Measurements from ENCODE around the gene RPL35. TPM values are rescaled to one million over a fixed set of nuclear protein-coding genes. Genes with fewer than 3 reads are reported as not detected.

The RPL35 gene
- total RNA-seq = 1,000 to 10,000 TPM; 1,403 to 1,537 TPM

DNA sequence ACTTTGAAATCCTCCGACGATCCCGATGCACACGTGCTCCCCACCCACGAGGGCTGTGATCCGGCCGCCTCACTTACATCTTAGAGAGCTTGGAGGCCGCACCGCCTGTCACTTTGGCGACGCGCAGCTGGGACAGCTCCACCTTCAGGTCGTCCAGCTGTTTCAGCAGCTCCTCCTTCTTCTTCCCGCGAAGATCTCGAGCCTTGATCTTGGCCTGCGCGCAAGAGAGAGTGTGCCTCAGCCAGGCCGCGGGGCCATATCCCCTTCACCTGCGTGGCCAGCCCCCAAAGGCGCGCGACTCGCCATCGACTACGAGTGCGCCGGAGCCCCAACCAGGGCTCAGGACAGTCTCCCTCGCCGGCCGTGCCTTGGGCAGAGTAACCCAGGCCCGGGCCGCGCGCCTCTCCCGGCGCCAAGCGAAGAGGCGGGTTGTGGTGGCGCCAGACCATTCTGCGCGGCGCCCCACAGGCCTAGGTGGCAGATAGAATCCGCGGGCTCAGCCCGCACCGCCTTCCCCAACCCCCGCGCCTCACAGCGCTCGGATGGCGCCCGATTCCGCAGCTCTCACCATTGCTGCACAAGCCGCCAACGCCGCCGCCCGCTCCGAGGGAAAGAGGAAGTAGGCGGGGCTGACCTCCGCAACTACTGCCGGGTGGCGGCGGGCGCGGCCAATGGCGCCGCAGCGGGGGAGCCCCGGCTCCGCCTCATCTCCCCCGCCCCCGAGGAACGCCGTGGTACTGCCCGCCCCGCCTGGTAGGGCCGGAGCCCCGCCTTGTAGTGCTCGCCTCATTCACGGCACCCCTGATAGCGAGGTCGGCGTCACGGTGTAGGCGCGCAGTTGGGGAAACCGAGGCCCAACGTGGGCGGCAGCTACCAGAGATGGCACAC, at the start of gene RPL35, which contains the start of gene ARPC5L:
Gene RPL35 (minus strand): TSS at position 616 of the 888 bp plus-strand sequence. CDS start 45 bp downstream, at position 571.
Gene ARPC5L (plus strand): TSS at position 789 of the 888 bp plus-strand sequence. CDS start 7,161 bp downstream, outside the sequence.
- CTCF ChIA-PET = interaction anchor here (0.6 to 3.4 kb wide), 5 partner anchors 10 to 866 kb away, joined by 3 to 33 read pairs (median 4); partner anchors contain the start of genes NR6A1 and WDR38
- Mint-ChIP-seq H3K4me3 (peak within 1 kb of the TSS; percentile 89), H3K9me3 (no peaks in the 10 kb centered on the region), H3K36me3 (ENCODE audit: low read depth) (peaks cover 38% of the 10 kb centered on the region), H3K27me3 (no peaks in the 10 kb centered on the region), H3K4me1 (peaks cover 33% of the 10 kb centered on the region), H3K27ac (peak within 1 kb of the TSS; percentile 97)
- peak; percentile 95 for DNase-seq
- POLR2A ChIA-PET = interaction anchor here (0.6 to 1.0 kb wide), 5 partner anchors 9 to 379 kb away, joined by 3 to 4 read pairs (median 3); partner anchors contain the start of gene HSPA5

DNA sequence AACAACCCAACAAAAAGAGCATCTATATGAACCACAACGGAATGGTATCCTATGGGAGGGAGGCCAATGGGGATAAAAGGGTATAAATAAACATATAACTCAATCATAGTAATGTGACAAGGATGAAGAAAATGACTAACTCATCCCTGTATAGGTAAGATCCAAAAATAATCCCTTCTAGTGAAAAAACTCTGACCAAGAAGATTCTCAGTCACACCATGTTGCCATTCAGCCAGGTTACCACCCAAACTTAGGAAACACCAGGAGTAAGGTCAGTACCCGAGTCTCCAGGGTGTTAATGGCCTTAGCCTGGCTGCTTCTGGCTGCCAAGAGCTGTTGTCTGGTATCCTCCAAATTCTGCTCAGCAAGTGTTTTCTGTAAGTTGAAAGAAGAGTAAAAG, 46.3 kb upstream of the RPL35 start:
- no peak overlapping the region for H3K27ac Mint-ChIP-seq
- H3K36me3 Mint-ChIP-seq (ENCODE audit: low read depth) = peaks cover 42% of the 10 kb centered on the region
- ChIA-PET POLR2A (no interaction called here), CTCF (no interaction called here)
- H3K4me3 Mint-ChIP-seq = no peak overlapping the region
- H3K4me1 Mint-ChIP-seq = no peaks in the 10 kb centered on the region
- no peaks in the 10 kb centered on the region for H3K27me3 Mint-ChIP-seq
- H3K9me3 Mint-ChIP-seq = no peaks in the 10 kb centered on the region
- no peak for DNase-seq

DNA sequence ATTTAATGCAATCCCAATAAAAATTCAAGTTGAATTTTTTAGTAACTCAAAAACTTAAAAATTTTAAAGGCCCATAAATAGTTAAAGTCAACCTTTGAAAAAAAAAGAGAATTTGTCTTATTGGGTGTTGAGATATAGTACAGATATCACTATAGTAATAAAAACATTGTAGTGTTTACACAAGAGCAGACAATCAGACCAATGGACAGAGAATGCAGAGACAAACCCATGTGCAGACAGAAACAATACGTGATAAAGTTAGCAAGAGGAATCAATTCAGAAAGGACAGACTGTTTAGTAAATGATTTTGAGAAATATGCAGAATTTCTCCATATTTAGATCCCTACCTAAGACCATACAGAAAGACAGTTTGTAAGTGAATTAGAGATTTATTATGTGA, 45.2 kb upstream of the RPL35 start:
- Mint-ChIP-seq H3K36me3 (ENCODE audit: low read depth) (peaks cover 41% of the 10 kb centered on the region), H3K27ac (no peak overlapping the region), H3K9me3 (no peaks in the 10 kb centered on the region), H3K27me3 (no peaks in the 10 kb centered on the region), H3K4me1 (no peaks in the 10 kb centered on the region), H3K4me3 (no peak overlapping the region)
- ChIA-PET POLR2A (no interaction called here), CTCF (no interaction called here)
- no peak for DNase-seq

DNA sequence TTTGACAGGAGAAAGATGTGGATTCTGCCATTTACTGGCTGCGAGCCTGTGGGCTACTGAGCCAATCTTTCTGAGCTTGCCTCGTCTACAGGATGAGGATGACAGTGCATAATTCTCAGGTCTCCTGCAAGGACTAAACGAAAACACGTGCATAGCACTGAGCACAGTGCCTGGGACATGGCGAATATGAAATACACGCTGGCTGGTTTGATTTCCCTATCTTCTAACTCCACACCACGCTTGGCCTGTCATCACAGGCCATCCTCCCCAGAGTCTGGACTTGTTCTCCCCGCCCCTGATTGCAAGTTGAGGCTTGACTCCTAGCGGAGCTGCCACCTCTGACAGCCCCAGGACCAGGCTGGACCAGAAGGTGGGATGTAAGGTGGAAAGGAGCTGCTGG, 38.1 kb upstream of the RPL35 start:
- POLR2A ChIA-PET = no interaction called here
- H3K27ac Mint-ChIP-seq = no peak overlapping the region
- H3K27me3 Mint-ChIP-seq = no peaks in the 10 kb centered on the region
- no peak for DNase-seq
- CTCF ChIA-PET = interaction anchor here (0.7 kb wide), 1 partner anchor 13 kb away, joined by 3 read pairs; no protein-coding TSS in a partner anchor
- H3K36me3 Mint-ChIP-seq (ENCODE audit: low read depth) = peaks cover 52% of the 10 kb centered on the region
- no peaks in the 10 kb centered on the region for H3K9me3 Mint-ChIP-seq
- no peak overlapping the region for H3K4me3 Mint-ChIP-seq
- peaks cover 10% of the 10 kb centered on the region for H3K4me1 Mint-ChIP-seq

DNA sequence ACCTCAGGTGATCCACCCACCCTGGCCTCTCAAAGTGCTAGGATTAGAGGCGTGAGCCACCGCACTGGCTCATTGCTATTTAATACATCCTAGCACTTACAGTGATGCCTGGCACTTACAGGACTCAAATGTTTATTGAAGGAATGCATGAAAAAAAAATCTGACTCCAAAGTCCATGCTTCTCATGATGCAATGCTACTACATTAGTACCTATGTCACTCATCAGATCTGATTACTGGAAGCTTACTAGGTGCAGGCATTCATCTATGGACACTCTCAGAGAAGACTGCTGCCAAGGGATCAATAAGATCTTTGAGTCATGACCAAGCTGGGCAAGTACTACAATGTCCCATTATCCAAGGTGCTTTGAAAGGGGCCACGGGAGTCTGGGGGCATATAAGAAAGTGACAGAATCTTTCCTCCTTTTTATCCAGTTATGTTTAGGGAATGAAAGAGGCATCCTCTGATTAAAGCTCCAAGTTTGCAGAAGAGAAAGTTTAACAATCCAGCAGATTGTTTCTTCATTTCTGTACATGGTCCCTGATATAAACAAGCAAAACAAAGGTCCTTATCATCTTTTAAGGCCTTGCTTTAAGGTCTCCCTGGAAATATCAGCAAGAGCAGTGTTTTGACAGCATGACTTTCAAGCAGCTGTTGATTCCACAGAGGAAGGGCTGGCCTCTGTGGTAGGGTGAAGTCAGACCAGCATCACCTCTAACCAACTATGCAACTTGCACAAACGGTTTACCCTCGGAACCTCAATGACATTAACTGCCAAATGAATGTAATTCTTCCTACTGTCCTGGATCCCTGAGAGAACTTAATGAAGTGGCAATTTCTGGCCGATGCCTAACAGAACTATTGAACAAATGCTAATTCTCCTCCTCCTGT, 36.1 kb upstream of the RPL35 start:
- POLR2A ChIA-PET = no interaction called here
- Mint-ChIP-seq H3K4me1 (peaks cover 17% of the 10 kb centered on the region), H3K27me3 (no peaks in the 10 kb centered on the region), H3K9me3 (no peaks in the 10 kb centered on the region), H3K4me3 (no peak overlapping the region), H3K36me3 (ENCODE audit: low read depth) (peaks cover 61% of the 10 kb centered on the region), H3K27ac (no peak overlapping the region)
- CTCF ChIA-PET = no interaction called here
- DNase-seq = no peak

DNA sequence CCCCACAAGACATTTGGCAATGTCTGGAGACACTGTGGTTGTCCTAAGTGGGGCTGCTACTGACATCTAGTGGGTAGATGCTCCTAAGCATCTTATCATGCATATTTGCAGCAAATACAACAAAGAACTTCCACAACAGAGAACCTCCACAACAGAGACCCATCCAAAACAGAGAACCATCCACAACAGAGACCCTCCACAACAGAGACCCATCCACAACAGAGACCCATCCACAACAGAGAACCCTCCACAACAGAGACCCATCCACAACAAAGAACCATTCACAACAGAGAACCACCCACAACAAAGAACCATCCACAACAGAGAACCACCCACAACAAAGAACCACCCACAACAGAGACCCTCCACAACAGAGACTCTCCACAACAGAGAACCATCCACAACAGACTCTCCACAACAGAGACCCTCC, 33.0 kb upstream of the RPL35 start:
- Mint-ChIP-seq H3K36me3 (ENCODE audit: low read depth) (peaks cover 66% of the 10 kb centered on the region), H3K9me3 (no peaks in the 10 kb centered on the region), H3K27me3 (no peaks in the 10 kb centered on the region), H3K27ac (peak overlapping the region; percentile 83), H3K4me3 (peak overlapping the region; percentile 9), H3K4me1 (peaks cover 17% of the 10 kb centered on the region)
- POLR2A ChIA-PET = no interaction called here
- DNase-seq = peak; percentile 64
- CTCF ChIA-PET = interaction anchor here (1.0 to 1.1 kb wide), 2 partner anchors 8 to 42 kb away, joined by 4 to 5 read pairs; partner anchors contain the start of gene WDR38

DNA sequence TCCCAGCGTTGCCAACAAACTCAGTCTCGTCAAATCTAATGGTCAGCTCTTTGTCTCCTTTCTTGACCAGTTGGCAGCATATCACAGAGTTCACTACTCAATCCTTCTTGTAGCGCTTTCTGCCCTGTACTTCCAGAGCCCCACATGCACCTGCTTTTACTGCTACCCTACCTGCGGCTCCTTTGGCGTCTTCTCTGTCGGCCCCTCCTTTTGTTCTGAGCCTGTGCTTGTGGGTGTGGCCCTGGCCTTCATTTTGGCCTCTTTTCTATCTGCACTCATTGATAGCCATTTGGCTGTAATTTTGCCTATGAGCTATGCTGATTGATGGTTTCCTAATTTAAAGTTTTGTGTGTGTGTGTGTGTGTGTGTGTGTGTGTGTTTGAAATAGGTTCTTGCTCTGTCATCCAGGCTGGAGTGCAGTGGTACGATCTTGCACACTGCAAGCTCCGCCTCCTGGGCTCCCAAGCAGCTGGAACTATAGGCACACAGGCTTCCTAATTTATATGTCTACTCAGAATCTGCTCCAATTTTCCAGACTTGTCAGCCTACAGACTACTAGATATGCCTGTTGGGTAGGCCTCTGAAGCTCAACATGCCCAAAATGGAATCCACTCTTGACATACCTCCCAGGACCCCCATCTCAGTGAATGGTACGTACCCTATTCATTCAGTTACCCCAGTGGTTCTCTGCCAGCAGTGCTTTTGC, 32.4 kb upstream of the RPL35 start:
- H3K4me3 Mint-ChIP-seq = no peak overlapping the region
- no peak for DNase-seq
- ChIA-PET POLR2A (no interaction called here), CTCF (interaction anchor here (1.0 to 1.1 kb wide), 2 partner anchors 8 to 41 kb away, joined by 4 to 5 read pairs; partner anchors contain the start of gene WDR38)
- H3K4me1 Mint-ChIP-seq = peaks cover 17% of the 10 kb centered on the region
- H3K27me3 Mint-ChIP-seq = no peaks in the 10 kb centered on the region
- H3K27ac Mint-ChIP-seq = peak overlapping the region; percentile 83
- H3K36me3 Mint-ChIP-seq (ENCODE audit: low read depth) = peaks cover 68% of the 10 kb centered on the region
- no peaks in the 10 kb centered on the region for H3K9me3 Mint-ChIP-seq

DNA sequence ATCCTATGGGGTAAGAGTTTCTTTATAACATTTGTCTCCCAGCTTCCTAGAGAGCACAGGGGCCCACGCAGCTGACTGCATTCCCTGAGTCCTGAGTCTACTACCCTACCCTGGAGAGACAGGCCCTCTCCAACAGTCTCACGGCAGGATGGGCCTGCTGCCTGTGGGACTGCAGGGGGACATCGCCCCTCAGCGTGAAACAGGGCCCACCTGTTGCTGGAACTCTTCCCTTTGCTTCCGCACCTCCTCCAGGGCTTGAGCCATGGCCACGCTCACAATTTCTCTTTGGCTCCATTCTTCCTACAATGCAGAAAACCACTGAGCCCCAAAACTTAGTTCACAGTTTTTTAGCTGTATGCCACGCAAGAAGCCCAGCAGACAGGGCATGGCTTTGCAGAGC, 28.4 kb upstream of the RPL35 start:
- Mint-ChIP-seq H3K4me3 (no peak overlapping the region), H3K9me3 (no peaks in the 10 kb centered on the region), H3K4me1 (peaks cover 10% of the 10 kb centered on the region), H3K27ac (no peak overlapping the region), H3K27me3 (no peaks in the 10 kb centered on the region), H3K36me3 (ENCODE audit: low read depth) (peaks cover 61% of the 10 kb centered on the region)
- DNase-seq = no peak
- ChIA-PET CTCF (no interaction called here), POLR2A (no interaction called here)

DNA sequence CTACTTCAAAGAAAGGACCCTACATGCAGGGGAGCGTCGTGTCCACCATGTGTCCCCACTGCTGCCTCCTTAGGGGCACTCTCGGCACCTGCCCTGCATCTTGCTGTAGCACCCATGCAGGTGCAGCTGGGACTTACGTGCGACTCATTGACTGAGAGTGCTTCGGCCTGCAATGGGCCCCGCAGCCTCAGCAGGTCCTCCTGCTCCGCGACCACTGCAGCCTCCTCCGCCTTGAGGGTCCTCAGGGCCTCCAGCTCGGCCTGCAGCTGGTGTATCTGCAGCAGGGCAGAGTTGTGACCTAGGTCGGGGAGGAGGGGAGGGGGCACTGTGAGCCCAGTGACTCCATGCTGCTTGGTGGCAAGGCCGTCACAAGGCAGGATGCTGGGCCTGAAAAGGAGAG, 27.2 kb upstream of the RPL35 start:
- DNase-seq = no peak
- no peak overlapping the region for H3K27ac Mint-ChIP-seq
- H3K36me3 Mint-ChIP-seq (ENCODE audit: low read depth) = peaks cover 55% of the 10 kb centered on the region
- CTCF ChIA-PET = interaction anchor here (0.6 to 1.5 kb wide), 2 partner anchors 35 to 114 kb away, joined by 4 read pairs; partner anchors contain the start of gene WDR38
- no peak overlapping the region for H3K4me3 Mint-ChIP-seq
- POLR2A ChIA-PET = no interaction called here
- H3K4me1 Mint-ChIP-seq = no peaks in the 10 kb centered on the region
- H3K27me3 Mint-ChIP-seq = no peaks in the 10 kb centered on the region
- no peaks in the 10 kb centered on the region for H3K9me3 Mint-ChIP-seq

DNA sequence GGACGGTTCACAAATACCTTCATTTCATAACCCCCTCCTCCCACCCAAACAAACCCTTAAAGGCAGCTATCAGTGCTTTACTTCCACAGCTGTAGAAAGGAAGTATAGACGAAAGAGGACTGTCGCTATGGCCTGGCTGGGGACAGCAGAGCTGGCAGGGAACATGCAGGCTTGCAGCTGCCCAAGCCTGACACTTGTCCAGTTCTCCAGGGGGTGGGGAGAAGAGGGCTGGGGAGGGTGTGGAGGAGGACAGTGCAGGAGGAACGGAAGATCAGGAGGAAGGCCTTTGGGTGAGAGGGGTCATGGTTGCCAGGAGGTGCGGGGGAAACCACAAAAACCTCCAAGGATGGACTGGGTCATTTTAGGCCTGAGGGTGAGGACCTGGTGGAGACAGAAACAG, 26.1 kb upstream of the RPL35 start:
- Mint-ChIP-seq H3K4me3 (no peak overlapping the region), H3K4me1 (no peaks in the 10 kb centered on the region), H3K36me3 (ENCODE audit: low read depth) (peaks cover 45% of the 10 kb centered on the region), H3K9me3 (no peaks in the 10 kb centered on the region), H3K27me3 (no peaks in the 10 kb centered on the region), H3K27ac (no peak overlapping the region)
- DNase-seq = no peak
- ChIA-PET CTCF (interaction anchor here (1.2 to 1.5 kb wide), 2 partner anchors 12 to 34 kb away, joined by 3 to 4 read pairs; partner anchors contain the start of gene WDR38), POLR2A (no interaction called here)

DNA sequence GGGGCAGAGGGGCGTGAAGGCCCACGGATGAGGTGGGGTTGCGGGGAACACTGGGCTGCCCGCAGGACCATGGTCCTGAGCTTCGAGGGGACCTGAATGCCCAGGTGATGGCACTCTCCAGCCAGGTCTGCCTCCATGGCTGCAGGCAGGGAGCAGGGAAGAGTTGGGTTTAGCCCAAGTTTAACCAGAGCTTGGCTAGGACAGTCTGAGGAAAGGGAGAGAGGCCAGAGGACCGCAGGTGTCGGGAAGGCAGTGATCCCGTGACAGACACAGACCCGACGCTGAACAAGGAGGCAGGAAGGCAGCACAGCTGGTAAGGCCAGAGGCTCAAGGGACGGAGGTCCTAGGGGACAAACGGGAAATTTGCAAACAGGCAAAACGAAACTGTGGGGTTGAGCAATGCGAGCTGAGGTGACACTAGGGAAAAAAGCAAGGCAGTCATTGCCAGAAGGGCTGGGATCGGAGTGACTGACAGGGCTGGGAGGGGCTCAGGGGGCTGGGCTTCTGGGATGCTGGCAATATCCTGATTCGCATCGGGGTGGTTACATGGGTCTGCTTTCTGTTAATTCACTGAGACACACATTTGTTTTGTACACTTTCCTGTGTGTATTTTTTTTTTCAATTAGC, 25.2 kb upstream of the RPL35 start:
- POLR2A ChIA-PET = no interaction called here
- H3K36me3 Mint-ChIP-seq (ENCODE audit: low read depth) = peaks cover 43% of the 10 kb centered on the region

DNA sequence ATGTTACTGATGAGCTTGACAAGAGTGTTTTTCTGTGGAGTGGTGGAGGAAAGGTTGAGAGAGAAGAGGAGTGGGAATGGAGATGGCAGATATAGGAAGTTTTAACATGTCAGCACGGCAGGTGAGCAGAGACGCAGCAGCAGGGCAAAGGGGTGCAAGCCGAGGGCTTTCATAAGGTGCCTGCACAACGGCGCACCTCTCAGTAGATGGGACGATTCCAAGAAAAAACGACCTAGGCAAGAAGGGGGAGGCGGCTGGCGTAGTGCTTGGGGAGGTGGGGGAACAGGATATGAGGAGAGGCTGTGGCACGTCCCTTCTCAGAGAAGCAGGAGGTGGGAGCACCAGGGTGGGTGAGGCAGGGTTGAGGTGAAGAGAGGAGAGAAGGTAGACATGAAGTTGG, 24.7 kb upstream of the RPL35 start:
- DNase-seq = no peak

More for the DNA sequence above, 25.2 kb upstream of the RPL35 start:
- Mint-ChIP-seq H3K27me3 (no peaks in the 10 kb centered on the region), H3K4me3 (no peak overlapping the region), H3K27ac (peak overlapping the region; percentile 10), H3K9me3 (no peaks in the 10 kb centered on the region), H3K4me1 (no peaks in the 10 kb centered on the region)
- DNase-seq = no peak
- CTCF ChIA-PET = interaction anchor here (1.2 kb wide), 1 partner anchor 13 kb away, joined by 3 read pairs; no protein-coding TSS in a partner anchor

More for the DNA sequence above, 24.7 kb upstream of the RPL35 start:
- Mint-ChIP-seq H3K27ac (no peak overlapping the region), H3K36me3 (ENCODE audit: low read depth) (peaks cover 47% of the 10 kb centered on the region), H3K27me3 (no peaks in the 10 kb centered on the region), H3K4me1 (no peaks in the 10 kb centered on the region), H3K4me3 (no peak overlapping the region), H3K9me3 (no peaks in the 10 kb centered on the region)
- CTCF ChIA-PET = interaction anchor here (1.0 to 1.2 kb wide), 2 partner anchors 14 to 16 kb away, joined by 3 read pairs; no protein-coding TSS in a partner anchor
- POLR2A ChIA-PET = no interaction called here

Measured in activated CD4-positive, alpha-beta T cell treated with anti-CD3 and anti-CD28 coated beads, Interleukin-2, amount 10 ng/mL, durations not matched to agents 7 days and 5 days (primary cell).